Esophagus squamous epithelium (tissue), 4 donors: ENCODE measurements around the gene TBCD.

Source experiments
- CTCF ChIP-seq, 6 experiments: fragments of 450-650 bp in 4 of 6; fragments of 200-600 bp in 2 of 6; sonication (generic) in 2 of 6; IDR thresholded peaks; one replicate each; pipeline ENCODE4 v1.5.1; 2016 to 2019; ENCODE audit warnings: antibody characterized with exemption in 6 of 6, mild to moderate bottlenecking in 4 of 6, moderate library complexity in 4 of 6
- POLR2A ChIP-seq, 4 donors: fragments of 450-650 bp; IDR thresholded peaks; one replicate each; pipeline ENCODE4 v1.6.1; 2017; ENCODE audit warnings: antibody characterized with exemption in 4 of 4, mild to moderate bottlenecking in 4 of 4, moderate library complexity in 3 of 4

GRCh38 chr17:82814834-82815233 lies 63.0 kb downstream of the TBCD start:
- TF ChIP-seq POLR2A (IDR thresholded peaks at IDR 0.05) = no peak
- TF ChIP-seq CTCF (IDR thresholded peaks at IDR 0.05) = no peak
